Dedifferentiated amniotic fluid mesenchymal stem cell (primary cell): ENCODE measurements around the gene TMEM114.

Experiments
- DNase-seq: peaks from one replicate; pipeline ENCODE4 v3.0.0-alpha.2; 2016; ENCODE audit errors: extremely low spot score

Gene TMEM114

DNA sequence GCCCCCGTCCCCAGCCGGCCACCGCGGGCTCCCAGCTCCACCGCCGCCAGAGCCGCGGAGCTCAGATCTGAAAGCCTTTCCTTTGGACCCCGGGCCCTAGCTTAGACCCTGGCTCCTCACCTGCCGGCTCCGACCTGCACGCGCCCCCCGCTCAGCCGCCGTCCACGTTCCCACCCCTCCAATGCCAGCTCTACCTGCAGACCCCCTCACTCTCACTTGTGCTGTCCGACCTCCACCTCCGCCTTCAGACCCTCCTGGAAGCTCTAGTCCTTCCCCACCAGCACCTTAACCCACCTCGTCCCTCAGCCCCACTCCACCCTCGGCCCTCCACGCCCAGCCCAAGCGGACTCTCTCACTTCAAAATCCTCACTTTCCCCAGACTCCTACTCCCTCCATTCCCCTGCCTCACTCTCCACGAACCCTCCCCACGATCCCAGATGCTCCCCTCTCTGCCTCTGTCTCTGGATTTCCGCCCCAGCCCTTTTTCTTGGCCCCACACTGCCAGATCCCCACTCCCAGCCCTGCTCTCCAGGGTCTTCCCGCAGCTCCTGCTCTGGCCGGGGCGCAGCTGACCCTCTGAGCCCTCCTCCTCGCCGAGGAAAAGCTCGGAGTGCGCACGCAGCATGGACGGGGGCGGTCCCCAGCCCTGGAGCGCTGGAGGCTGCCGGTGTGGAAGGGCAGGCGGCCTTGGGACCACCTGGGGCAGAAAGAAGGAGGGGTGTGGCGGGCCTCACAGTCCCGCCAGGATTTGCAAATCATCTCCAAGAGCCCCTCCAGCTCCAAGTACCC lies at the start of gene TMEM114:
TSS of gene TMEM114 (minus strand) at position 612 of the 789 bp plus-strand sequence. CDS start 673 bp downstream, outside the sequence.
- no peak for DNase-seq

DNA sequence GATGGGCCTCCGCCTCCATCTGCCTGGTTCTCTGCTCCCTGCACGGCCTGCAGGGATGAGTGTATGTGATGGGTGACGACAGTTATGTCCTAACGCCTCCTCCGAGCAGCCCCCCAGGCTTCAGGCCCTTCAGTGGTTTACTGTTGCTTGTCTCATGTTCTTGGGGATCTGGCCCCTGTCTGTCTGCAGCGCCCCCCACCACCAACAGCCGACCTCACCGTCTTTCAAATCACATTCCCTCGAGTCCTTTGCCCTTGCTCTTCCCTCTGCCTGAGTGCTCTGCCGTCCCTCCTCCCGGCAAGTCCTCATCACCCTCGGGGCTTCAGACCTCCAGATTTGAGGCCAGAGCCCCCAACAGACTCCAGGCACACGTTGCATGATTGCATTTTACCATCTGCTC lies 49.4 kb upstream of the TMEM114 start:
- DNase-seq = no peak

DNA sequence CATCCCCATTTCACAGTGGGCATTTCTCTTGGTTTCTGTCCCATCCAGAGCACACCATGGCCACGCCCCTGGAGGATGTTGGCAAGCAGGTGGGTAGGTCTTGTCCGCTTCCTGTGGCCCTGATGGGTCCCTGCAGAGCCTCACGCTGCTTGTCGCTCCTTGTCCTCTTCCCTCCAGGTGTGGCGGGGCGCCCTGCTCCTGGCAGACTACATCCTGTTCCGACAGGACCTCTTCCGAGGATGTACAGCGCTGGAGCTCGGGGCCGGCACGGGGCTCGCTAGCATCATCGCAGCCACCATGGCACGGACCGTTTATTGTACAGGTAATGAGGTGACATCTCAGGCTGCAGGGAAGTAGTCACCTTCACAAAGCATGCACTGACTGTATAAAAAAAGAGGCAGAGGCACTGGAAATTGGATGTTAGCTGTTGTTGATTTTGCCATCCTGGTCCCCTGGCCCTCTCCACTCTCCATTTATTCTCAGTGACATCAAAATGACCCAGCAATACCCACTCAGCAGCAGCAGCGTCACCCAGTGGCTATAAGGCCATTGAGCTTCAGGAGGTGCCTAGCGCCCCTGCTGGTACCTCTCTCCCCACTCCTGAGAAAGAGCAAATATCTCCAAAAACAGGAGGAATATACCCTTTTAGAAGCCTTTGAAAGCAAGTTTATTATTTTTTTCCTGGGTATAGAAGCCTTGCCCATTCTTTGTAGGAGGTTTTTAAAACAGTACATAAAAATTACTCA lies 44.9 kb upstream of the TMEM114 start:
- no peak for DNase-seq

DNA sequence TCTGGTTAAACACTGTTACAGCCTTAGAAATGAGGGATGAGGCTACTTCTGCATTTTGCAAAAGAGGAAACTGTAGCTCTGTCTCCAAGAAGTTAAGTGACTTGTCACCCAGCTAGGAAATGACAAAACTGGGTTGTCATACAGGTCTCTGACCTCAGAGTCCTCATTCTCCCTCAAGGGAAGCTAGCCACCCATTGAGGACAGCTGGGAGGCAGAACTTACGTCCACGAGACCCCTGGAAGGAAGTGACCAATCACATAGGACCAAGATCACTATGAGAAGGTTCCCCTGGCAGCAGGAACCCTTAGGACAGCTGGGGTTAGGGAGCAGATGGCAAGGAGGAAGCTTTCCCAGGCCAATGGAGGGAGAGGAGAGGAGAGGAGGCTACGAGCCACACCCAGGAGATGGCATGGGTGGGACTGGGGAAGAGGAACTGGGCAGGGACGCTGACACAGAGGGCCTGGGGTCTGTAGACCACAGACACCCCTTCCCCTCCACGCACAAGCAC lies 42.4 kb upstream of the TMEM114 start:
- no peak for DNase-seq

DNA sequence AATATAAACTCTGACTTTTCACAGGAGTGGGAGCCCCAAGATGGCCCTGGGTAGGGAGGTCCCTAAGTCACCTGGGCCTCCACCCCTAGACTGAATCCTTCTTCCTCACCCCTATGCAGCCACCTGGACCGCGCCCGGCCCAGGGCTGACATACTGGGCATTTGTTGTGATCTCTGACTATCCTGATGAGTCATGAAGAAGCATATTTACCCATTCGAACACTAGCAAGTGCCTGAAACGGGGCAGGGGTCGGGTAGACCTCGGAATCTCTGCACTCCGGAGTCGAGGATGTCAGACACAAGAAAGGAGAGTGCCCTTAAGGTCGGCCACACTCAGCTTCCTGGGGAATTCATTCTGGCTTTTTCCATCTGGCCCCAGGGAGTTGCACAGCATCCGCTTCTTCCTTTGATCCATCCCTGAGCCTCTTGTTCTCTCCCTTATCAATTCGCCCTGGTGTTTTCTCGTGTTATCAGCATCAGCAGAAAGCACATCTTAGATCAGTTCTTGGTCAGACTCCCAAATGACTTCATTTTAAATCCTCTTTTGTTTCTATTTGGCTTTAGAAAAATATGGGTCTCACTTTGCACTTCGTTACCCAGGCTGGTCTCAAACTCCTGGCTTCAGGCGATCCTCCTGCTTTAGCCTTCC lies 41.6 kb upstream of the TMEM114 start:
- no peak for DNase-seq

DNA sequence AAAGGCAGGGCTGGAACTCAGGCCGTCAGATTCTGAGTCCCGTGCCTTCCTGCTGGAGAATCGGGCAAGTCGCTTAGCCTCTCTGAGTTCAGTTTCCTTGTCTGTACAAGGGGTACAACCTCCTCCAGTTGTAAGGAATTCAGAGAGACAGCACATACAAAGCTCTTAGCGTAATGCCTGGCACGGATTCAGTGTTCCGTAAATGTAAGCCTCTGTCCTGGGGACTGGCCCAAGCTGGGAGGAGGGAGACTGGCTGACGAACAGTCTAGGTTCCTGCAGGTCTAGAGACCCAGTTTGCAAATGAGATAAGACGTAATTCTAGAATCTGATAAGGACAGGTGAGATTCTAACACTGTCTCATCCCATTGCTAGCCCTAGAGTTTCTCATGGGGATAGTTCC lies 41.1 kb upstream of the TMEM114 start:
- no peak for DNase-seq

DNA sequence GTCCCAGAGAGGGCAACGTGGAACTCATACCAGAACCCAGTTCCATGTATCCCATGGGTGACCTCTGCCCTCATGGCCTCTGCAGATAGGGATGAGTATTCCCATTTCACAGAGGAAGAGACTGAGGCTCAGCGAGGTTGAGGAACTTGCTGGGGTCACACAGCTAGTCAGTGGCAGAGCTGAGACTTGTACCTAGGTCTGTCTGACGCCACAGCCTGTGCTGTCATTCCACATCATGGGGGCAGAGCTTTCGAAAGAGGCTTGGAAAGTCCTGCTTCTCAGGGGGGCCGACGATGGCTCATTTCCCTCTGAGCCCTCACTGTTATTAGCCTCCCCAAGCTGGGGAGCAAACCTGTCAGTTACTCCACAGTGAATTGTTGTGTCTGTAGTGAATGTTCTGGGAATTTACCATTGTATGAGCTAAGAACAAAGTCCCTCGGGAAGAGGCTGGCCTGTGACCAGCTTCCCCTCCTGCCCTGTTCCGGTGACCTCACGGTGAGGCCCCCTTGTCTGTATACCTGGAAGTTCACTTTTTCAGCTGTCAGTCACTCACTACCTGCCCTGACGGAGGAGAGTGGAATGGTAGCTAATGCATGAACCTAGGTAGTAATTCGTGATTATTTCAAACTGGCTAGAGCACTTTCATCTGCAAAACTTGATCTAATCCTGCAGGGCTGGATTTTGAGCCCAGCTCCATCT lies 40.1 kb upstream of the TMEM114 start:
- DNase-seq = no peak

DNA sequence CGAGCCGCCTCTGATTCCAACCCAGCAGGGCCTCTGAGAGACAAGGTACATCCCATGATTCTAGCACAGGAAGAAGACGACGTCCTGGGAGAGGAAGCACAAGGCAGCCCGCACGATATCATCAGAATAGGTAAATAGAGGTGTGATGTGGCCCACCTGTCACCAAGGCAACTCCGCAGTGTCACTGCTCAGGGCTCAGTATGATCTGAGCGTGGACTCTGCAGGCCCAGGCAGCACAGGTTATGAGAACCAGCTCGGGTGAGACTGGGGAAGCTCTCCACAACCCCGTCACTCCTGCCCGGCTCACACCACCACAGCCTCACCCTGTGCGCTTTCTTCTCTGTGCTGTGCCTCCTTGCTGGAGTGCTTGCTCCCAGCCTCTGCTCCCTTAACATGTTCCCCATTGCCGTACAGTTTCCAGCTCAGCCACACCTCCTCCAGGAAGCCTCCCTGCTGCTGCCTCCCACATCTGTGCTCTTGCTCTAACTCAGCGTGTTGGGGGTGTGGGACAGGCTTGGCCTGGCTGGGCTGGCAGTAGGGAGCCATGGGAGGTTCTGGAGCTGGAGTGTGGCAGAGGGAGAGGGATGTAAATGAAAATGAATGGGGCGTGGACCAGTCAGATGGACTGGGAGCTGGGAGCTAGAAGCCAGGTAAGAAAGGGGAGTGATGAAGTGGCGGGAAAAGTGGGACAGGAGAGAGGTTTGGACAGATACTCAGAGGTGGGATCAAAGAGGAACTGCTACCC lies 38.8 kb upstream of the TMEM114 start:
- DNase-seq = no peak

DNA sequence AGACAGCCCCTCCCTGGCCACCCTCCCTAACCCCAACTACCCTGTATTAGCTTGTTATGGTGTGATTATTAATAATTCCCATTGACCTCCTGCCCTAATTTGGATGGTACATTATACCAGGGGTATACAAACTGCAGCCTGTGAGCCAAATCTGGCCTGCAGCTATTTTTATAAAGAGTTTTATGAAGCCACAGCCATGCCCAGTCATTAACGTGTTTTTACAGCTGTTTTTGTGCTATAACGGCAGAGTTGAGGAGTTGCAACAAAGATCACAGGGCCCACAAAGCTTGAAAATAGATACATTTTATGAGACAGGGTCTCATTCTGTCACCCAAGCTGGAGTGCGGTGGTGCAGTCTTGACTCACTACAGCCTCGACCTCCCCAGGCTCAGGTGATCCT lies 37.1 kb upstream of the TMEM114 start:
- DNase-seq = no peak

DNA sequence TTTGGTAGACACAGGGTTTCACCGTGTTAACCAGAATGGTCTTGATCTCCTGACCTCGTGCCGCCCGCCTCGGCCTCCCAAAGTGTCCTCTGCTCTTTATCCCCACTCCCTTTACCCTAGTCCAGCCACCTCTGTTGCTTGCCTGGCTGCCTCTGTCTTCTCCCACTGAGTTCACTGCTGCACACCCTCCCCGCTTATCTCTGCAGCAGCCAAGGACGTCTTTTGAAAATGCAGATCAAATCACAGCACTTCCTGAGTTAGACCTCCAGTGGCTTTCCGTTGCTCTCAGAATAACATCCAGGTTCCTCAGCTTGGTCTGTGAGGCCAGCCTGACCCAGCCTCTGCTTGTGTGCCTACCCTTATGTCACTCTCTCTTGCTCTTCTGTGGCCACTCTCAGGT lies 36.6 kb upstream of the TMEM114 start:
- DNase-seq = no peak

DNA sequence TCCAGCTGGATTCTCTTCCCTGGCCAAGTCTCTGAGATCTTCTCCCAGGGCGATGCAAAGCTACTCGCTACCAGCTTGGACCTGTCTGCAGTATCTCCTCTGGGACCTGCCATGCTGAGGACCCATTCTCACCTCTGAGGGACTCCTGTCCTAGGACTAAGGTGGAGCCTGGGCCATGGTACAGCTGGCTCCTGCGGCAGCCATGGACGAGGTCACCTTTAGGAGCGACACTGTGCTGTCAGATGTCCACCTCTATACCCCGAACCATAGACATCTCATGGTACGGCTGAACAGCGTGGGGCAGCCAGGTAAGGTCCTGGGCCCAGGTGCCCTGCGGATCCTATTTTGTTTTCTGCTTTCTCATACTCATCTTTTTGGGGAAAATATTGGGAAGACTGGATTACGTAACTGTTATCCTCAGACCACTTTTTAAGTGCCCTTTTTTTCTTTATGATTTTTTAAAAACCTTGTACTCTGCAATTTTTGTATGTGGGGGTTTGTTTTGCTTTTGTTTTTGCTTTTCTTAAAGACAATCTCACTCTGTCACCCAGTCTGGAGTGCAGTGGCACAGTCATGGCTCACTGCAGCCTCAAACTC lies 35.3 kb upstream of the TMEM114 start:
- DNase-seq = no peak

DNA sequence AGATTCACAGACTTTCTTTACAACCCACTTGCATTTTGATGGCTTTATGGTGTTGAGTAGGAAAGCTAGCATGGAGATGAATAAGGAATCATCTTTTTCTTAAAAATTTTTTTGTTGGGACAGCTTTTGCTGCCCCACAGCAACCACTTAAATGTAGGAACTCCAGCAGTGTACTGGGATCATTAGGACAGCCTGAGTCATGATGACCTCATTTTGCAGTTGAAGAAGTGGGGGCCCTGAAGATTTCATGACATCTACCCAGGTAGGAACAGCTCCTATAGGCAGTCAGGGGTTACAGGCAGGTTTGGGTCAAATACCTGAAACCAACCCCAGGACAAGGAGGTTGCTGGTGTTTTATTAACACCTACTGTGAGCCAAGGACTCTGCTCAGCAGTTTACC lies 33.3 kb upstream of the TMEM114 start:
- no peak for DNase-seq

DNA sequence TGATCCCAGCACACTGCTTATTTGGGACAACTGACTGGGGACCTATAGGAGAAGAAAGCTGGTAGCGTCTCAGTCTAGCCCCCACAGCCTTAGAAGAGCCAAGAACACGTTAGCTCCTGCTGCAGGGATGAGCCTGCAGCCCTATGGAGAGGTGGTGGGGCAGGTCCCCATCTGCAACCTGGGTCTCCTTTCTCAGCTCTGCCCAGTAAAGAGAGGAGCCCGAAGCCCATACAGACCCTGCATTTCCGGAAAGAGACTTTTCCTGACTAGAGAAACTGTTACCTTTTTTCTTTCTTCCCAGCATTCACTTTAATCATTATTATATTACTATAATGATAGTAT lies 32.0 kb upstream of the TMEM114 start:
- DNase-seq = no peak

DNA sequence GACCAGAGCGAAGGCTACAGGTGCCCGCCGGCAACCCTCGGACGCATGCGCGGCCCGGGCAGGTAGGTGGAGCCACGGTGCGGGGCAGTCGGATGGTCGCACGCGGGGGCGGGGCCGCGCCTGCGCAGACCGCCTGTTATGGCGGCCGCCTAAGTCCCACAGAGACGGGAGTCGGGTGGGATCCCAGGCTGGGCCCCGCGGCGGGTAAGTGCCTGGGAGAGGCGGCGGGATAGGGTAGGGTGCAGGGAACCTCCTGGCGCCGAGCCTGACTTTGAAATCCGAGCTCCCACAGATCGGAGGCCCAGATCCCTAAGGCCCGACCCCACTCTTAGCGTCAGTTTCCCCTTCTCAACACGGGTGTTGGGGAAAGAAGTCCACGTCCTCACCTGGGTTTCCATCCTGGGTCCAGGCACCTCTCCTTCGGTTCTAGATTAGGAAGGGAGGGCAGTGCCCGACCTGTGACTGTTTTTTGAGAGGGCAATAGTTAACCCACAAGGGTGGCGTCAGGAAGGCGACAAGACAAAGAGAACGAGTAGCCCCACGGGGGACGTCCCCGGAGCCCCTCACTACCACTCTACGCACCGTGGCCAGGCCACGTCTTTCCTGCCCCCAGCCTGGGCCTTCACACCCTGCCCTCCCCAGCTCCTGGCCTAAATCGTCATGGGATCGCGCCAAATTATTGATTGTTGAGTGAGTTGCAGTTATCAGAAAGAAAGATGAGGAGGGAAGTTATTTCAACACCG lies 31.4 kb upstream of the TMEM114 start, which contains the start of gene METTL22:
TSS of gene METTL22 (plus strand) at position 127 of the 743 bp plus-strand sequence. CDS start 3,968 bp downstream, outside the sequence.
- peak; percentile 70 for DNase-seq

DNA sequence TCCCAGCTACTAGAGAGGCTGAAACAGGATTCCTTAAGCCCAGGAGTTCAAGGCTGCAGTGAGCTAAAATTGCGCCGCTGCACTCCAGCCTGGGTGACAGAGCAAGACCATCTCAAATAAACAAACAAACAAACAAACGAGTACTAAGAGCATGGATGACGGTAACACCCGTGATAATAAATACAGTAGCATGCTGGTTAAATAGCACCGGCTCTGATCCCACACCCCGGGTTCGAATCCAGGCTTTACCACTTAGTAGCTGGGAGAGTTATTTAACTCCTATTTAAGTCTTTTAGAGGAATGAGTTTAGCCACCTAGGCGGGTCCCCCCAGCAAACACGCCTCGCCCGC lies 30.9 kb upstream of the TMEM114 start:
- DNase-seq = no peak

DNA sequence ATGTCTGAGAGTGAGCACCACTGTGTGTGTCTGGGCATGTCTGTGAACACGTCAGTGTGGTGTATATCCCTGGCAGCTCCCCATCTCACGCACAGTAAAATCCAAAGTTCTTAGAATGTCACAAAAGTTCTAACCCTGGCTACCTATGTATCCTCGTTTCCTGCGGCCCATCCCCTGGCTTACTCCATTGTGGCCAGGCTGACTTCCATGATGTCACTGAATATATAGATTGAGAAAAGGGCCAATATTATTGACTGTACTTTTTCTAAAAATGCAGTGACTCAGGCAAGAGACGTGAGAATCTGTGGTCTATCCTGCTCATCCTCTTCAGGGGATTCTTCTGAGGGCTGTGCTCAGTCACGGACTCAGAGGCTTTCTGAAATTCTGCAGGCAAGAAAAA lies 30.2 kb upstream of the TMEM114 start:
- DNase-seq = no peak

DNA sequence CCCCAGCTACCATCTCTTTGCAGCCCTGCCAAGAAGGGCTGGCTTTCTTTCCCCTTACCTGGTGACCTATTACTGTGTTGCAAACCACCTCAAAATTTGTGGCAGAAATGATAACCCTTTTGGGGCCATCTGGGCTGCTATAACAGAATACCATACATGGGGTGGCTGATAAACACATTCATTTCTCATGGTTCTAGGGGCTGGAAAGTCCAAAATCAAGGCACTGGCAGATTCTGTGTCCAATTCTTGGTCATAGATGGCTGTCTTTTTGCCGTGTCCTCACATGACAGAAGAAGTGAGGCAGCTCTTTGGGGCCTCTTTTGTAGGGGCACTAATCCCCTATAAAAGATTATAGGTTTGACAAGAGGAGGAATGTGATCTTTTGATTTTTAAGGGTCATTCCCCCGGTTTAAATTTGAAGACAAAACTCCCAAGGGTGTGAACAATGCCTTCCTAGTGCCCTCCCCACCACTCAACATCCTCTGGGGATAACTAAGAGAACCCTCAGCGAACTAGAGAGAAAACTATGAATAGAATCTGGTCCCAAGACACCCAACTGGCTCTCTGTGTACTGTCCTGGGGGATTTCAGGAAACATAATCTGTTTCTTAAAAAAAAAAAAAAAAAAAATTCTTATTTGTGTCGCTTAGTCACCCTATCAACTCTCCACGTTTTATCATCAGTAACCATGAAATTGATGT lies 29.5 kb upstream of the TMEM114 start:
- DNase-seq = no peak

DNA sequence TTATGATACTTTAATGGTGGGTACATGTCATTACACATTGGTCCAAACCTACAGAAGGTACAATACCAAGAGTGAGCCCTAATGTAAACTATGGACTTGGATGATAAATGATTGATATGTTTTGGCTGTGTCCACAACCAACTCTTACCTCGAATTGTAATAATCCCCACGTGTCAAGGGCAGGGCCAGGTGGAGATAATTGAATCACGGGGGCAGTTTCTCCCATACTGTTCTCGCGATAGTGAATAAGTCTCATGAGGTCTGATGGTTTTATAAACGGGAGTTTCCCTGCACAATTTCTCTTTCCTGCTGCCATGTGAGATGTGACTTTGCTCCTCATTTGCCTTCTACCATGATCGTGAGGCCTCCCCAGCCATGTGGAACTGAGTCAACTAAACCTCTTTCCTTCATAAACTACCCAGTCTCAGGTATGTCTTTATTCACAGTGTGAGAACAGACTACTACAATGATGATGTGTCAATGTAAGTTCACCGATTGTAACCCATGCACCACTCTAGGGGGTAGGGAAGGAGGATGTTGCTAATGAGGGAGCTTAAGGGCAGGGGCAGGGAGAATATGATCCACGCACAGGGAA lies 24.2 kb upstream of the TMEM114 start:
- no peak for DNase-seq
